Osteoblast (primary cell): ENCODE results near the gene KLK4. TPM values are rescaled to one million over a fixed set of nuclear protein-coding genes. Genes with fewer than 3 reads are reported as not detected.

ENCODE experiments used
- DNase-seq: peaks from one replicate; pipeline ENCODE4 v3.0.0; 2011; ENCODE audit warnings: low spot score, mixed read lengths; ENCODE audit not compliant: insufficient read length; ENCODE audit errors: missing footprints
- H2AFZ ChIP-seq: 2 replicates; pipeline ENCODE4 v1.6.0; 2011; ENCODE audit warnings: mild to moderate bottlenecking, low read length
- H3K27ac ChIP-seq: 2 replicates; pipeline ENCODE4 v1.5.1; 2011; ENCODE audit warnings: mild to moderate bottlenecking, low read depth, low read length, moderate library complexity
- H3K27me3 ChIP-seq: 2 replicates; pipeline ENCODE4 v1.6.0; 2012; ENCODE audit warnings: mild to moderate bottlenecking, control low read depth, inconsistent platforms, low read length, moderate library complexity; ENCODE audit not compliant: insufficient read depth
- H3K36me3 ChIP-seq: 2 replicates; pipeline ENCODE4 v1.5.1; 2011; ENCODE audit warnings: mild to moderate bottlenecking, low read length, control low read depth, moderate library complexity; ENCODE audit not compliant: insufficient read depth
- H3K4me1 ChIP-seq: 2 replicates; pipeline ENCODE4 v1.5.1; 2011; ENCODE audit warnings: mild to moderate bottlenecking, low read length, control low read depth, moderate library complexity; ENCODE audit not compliant: insufficient read depth
- H3K4me2 ChIP-seq: 2 replicates; pipeline ENCODE4 v1.6.0; 2011; ENCODE audit warnings: mild to moderate bottlenecking, low read length; ENCODE audit not compliant: insufficient read depth
- H3K4me3 ChIP-seq: fragments of 200-600 bp; sonication (generic); 3 replicates; pipeline ENCODE4 v1.5.1; 2012; ENCODE audit warnings: mild to moderate bottlenecking, low read length, inconsistent platforms; ENCODE audit not compliant: insufficient read depth
- H3K79me2 ChIP-seq: 2 replicates; pipeline ENCODE4 v1.6.0; 2012; ENCODE audit warnings: mild to moderate bottlenecking, low read length, control low read depth, inconsistent platforms; ENCODE audit not compliant: insufficient read depth
- H3K9me3 ChIP-seq: 2 replicates; pipeline ENCODE4 v1.5.1; 2011; ENCODE audit warnings: low read depth, low read length, control low read depth
- H4K20me1 ChIP-seq: 2 replicates; pipeline ENCODE4 v1.6.0; 2012; ENCODE audit warnings: mild to moderate bottlenecking, low read length, control low read depth; ENCODE audit not compliant: insufficient read depth
- CTCF ChIP-seq: IDR thresholded peaks from 2 replicates; pipeline ENCODE4 v1.5.1; 2011; ENCODE audit warnings: mild to moderate bottlenecking, low read depth, low read length, moderate library complexity; ENCODE audit errors: extremely low read depth
- total RNA-seq: library from RNA; depleted of rRNA; stranded (reverse); fragments of >200 nt; gene quantifications from 2 replicates; pipeline ENCODE4 v1.2.3, GENCODE V29; 2012

Gene KLK4
- total RNA-seq: 0.29 TPM in 1 of 2 replicates, not detected in the other

- DNase-seq: no peak
- H3K4me3 ChIP-seq: no peak within 1 kb of the TSS
- H3K27me3 ChIP-seq: peaks cover 43% of the 10 kb centered on the region
- no peaks in the 10 kb centered on the region for H3K79me2 ChIP-seq
- no peaks in the 10 kb centered on the region for H3K36me3 ChIP-seq
- no peak within 1 kb of the TSS for H3K4me2 ChIP-seq
- H3K4me1 ChIP-seq: no peaks in the 10 kb centered on the region
- no peaks in the 10 kb centered on the region for H3K9me3 ChIP-seq
- no peak within 1 kb of the TSS for H2AFZ ChIP-seq
- no peak for TF ChIP-seq CTCF
- no peak within 1 kb of the TSS for H3K27ac ChIP-seq
- no peaks in the 10 kb centered on the region for H4K20me1 ChIP-seq
Observed at GRCh38 chr19:50911206-50912101, at the start of gene KLK4. Gene KLK4, minus strand, starts transcription at chr19:50911395. Its CDS starts 657 bp downstream, at chr19:50910738.

GRCh38 chr19:50959731-50960500 is 48.7 kb upstream of the KLK4 start:
- no peak for TF ChIP-seq CTCF
- no peaks in the 10 kb centered on the region for H3K79me2 ChIP-seq
- H2AFZ ChIP-seq: no peak overlapping the region
- H3K4me2 ChIP-seq: no peak overlapping the region
- H3K4me1 ChIP-seq: no peaks in the 10 kb centered on the region
- H3K4me3 ChIP-seq: no peak overlapping the region
- H3K27ac ChIP-seq: no peak overlapping the region
- DNase-seq: no peak
- no peaks in the 10 kb centered on the region for H3K9me3 ChIP-seq
- H4K20me1 ChIP-seq: no peaks in the 10 kb centered on the region
- no peaks in the 10 kb centered on the region for H3K36me3 ChIP-seq
- no peaks in the 10 kb centered on the region for H3K27me3 ChIP-seq

GRCh38 chr19:50957587-50957986 is 46.4 kb upstream of the KLK4 start:
- peak; percentile 66 for DNase-seq
- H4K20me1 ChIP-seq: no peaks in the 10 kb centered on the region
- H3K79me2 ChIP-seq: no peaks in the 10 kb centered on the region
- H3K4me3 ChIP-seq: no peak overlapping the region
- no peaks in the 10 kb centered on the region for H3K4me1 ChIP-seq
- no peak overlapping the region for H2AFZ ChIP-seq
- H3K27ac ChIP-seq: no peak overlapping the region
- no peaks in the 10 kb centered on the region for H3K36me3 ChIP-seq
- no peaks in the 10 kb centered on the region for H3K9me3 ChIP-seq
- no peak for TF ChIP-seq CTCF
- no peaks in the 10 kb centered on the region for H3K27me3 ChIP-seq
- H3K4me2 ChIP-seq: no peak overlapping the region

GRCh38 chr19:50952910-50953309 is 41.7 kb upstream of the KLK4 start, which contains the start of gene KLK5:
Gene KLK5, minus strand, starts transcription at chr19:50953038. Its CDS starts 381 bp downstream, at chr19:50952657.
- no peak for TF ChIP-seq CTCF
- H3K4me2 ChIP-seq: no peak within 1 kb of the TSS
- no peaks in the 10 kb centered on the region for H3K27me3 ChIP-seq
- no peaks in the 10 kb centered on the region for H3K4me1 ChIP-seq
- no peak within 1 kb of the TSS for H3K4me3 ChIP-seq
- H3K36me3 ChIP-seq: no peaks in the 10 kb centered on the region
- DNase-seq: peak; percentile 85
- H4K20me1 ChIP-seq: no peaks in the 10 kb centered on the region
- no peaks in the 10 kb centered on the region for H3K79me2 ChIP-seq
- H3K27ac ChIP-seq: no peak within 1 kb of the TSS
- no peaks in the 10 kb centered on the region for H3K9me3 ChIP-seq
- H2AFZ ChIP-seq: no peak within 1 kb of the TSS
